Thoracic aorta (tissue), 2 donors: ENCODE data around the gene CNTNAP2. TPM values are rescaled to one million over a fixed set of nuclear protein-coding genes. Genes with fewer than 3 reads are reported as not detected.

Source experiments
- ATAC-seq: fragments of 150-250 bp; one replicate; pipeline ENCODE4 v1.8.0; 2017; ENCODE audit warnings: low read depth; ENCODE audit not compliant: insufficient number of reproducible peaks, low FRiP score
- DNase-seq: peaks from one replicate; pipeline ENCODE4 v3.0.0-alpha.2; 2020; ENCODE audit warnings: low spot score
- H3K27ac ChIP-seq, 2 donors: fragments of 200-600 bp; sonication (generic); 1 replicate in 1 of 2; 2 replicates in 1 of 2; pipeline ENCODE4 v1.5.1; 2016; ENCODE audit warnings: mild to moderate bottlenecking in 2 of 2, moderate library complexity in 2 of 2
- H3K27me3 ChIP-seq: fragments of 200-600 bp; sonication (generic); replicated peaks from 2 replicates; pipeline ENCODE4 v1.6.0; 2016; ENCODE audit warnings: mild to moderate bottlenecking; ENCODE audit not compliant: insufficient read depth
- H3K36me3 ChIP-seq: fragments of 200-600 bp; sonication (generic); one replicate; pipeline ENCODE4 v1.5.1; 2016
- H3K4me1 ChIP-seq, 2 donors: fragments of 200-600 bp; sonication (generic); 1 replicate in 1 of 2; 2 replicates in 1 of 2; pipeline versions ENCODE4 v1.5.1 to v1.6.0; 2016; ENCODE audit warnings: low read depth in 2 of 2, mild to moderate bottlenecking in 1 of 2; ENCODE audit not compliant: control insufficient read depth in 1 of 2
- H3K4me3 ChIP-seq: fragments of 200-600 bp; sonication (generic); 2 replicates; pipeline ENCODE4 v1.5.1; 2016; ENCODE audit warnings: mild to moderate bottlenecking
- H3K9me3 ChIP-seq: fragments of 200-600 bp; sonication (generic); 2 replicates; pipeline ENCODE4 v1.5.1; 2016
- total RNA-seq, 2 donors: library from RNA; depleted of rRNA; stranded (reverse); fragments of >200 nt; gene quantifications; one replicate each; pipeline versions ENCODE4 v1.1.0 to v1.2.3, GENCODE V29; 2016
- TF ChIP-seq, protein P1 (sequence below): fragments of 200-600 bp; sonication (generic); IDR thresholded peaks from one replicate; pipeline ENCODE4 v1.5.1; 2019; ENCODE audit warnings: antibody characterized with exemption

Gene CNTNAP2
- total RNA-seq, 2 donors from 2014 or later = not detected

DNA sequence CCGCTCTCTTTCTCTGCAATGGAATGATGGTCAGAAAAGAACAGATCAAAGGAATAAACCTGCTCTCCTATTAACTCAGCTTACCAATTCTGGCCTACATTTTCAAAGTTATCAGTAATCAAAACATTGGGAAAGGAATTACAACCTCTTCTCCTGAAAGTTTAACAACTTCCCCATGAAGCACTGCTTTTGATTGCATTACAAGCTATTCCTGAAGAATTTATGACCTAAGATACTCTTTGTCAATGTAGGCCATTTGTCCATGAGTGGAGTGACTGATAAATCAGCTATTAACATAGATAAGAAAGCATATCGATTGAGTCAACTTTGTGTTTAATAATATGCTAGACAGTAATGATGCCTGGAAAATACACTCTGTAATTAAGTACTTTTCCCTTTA is 2202.2 kb downstream of the CNTNAP2 start:
- Histone ChIP-seq H3K36me3 (no peaks in the 10 kb centered on the region), H3K4me3 (no peak overlapping the region), H3K27me3 (no peaks in the 10 kb centered on the region), H3K9me3 (no peaks in the 10 kb centered on the region), H3K27ac (no peak overlapping the region), H3K4me1 (no peaks in the 10 kb centered on the region)
- ATAC-seq = no peak
- TF ChIP-seq, protein P1, sequence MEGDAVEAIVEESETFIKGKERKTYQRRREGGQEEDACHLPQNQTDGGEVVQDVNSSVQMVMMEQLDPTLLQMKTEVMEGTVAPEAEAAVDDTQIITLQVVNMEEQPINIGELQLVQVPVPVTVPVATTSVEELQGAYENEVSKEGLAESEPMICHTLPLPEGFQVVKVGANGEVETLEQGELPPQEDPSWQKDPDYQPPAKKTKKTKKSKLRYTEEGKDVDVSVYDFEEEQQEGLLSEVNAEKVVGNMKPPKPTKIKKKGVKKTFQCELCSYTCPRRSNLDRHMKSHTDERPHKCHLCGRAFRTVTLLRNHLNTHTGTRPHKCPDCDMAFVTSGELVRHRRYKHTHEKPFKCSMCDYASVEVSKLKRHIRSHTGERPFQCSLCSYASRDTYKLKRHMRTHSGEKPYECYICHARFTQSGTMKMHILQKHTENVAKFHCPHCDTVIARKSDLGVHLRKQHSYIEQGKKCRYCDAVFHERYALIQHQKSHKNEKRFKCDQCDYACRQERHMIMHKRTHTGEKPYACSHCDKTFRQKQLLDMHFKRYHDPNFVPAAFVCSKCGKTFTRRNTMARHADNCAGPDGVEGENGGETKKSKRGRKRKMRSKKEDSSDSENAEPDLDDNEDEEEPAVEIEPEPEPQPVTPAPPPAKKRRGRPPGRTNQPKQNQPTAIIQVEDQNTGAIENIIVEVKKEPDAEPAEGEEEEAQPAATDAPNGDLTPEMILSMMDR = no peak
- DNase-seq = no peak

DNA sequence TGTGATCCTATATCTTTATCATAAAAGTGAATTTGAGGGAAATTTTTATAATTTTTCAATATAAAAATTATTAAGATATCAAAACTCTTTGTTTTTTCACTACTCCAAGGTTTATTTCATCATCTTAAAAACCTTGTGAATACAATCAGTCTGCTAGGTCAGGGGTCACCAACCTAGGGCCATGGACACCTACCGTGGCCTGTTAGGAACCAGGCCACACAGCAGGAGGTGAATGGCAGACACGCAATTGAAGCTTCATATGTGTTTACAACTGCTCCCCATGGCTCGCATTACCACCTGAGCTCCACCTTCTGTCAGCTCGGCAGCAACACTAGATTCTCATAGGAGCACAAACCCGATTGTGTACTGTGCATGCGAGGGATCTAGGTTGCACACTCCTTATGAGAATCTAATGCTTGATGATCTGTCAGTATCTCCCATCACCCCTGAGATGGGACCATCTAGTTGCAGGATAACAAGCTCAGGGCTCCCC is 2202.8 kb downstream of the CNTNAP2 start:
- Histone ChIP-seq H3K4me1 (no peaks in the 10 kb centered on the region), H3K27ac (no peak overlapping the region), H3K36me3 (no peaks in the 10 kb centered on the region), H3K4me3 (no peak overlapping the region), H3K9me3 (no peaks in the 10 kb centered on the region), H3K27me3 (no peaks in the 10 kb centered on the region)
- DNase-seq (no peak), ATAC-seq (no peak)
- TF ChIP-seq, protein P1 = no peak

DNA sequence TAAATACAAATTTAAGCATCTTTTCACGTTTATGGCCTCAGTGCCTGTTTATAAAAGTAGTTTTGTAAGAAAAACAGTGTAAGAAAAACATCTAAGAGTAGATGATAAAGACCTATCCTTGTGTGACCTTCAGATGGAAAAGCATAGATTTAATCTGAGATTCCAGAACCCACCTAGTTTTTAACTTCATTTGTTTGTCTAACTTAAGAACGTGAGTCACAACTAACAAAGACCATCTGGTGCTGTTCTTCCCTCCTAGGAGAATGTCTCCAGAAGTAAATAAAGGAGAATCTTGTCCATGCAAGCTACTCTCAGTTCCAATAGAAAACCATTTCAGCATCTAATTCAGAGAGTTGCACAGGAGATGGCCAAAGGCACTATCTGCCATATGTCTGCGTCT is 2208.6 kb downstream of the CNTNAP2 start:
- no peaks in the 10 kb centered on the region for H3K27me3 ChIP-seq
- no peak overlapping the region for H3K4me3 ChIP-seq
- no peaks in the 10 kb centered on the region for H3K36me3 ChIP-seq
- DNase-seq (no peak), ATAC-seq (no peak)
- H3K4me1 ChIP-seq = no peaks in the 10 kb centered on the region
- no peaks in the 10 kb centered on the region for H3K9me3 ChIP-seq
- H3K27ac ChIP-seq = no peak overlapping the region
- TF ChIP-seq, protein P1 = no peak

- no peak for ATAC-seq
- H3K27ac ChIP-seq = no peak overlapping the region
- no peaks in the 10 kb centered on the region for H3K4me1 ChIP-seq
- no peak for DNase-seq
- H3K9me3 ChIP-seq = no peaks in the 10 kb centered on the region
- no peaks in the 10 kb centered on the region for H3K36me3 ChIP-seq
- H3K27me3 ChIP-seq = no peaks in the 10 kb centered on the region
- TF ChIP-seq, protein P1 = no peak
- no peak overlapping the region for H3K4me3 ChIP-seq
These were observed 2210.8 kb downstream of the CNTNAP2 start for GRCh38 chr7:148327379-148327778.

GRCh38 chr7:148328906-148329305 is 2212.3 kb downstream of the CNTNAP2 start:
- Histone ChIP-seq H3K27ac (no peak overlapping the region), H3K4me3 (no peak overlapping the region), H3K4me1 (no peaks in the 10 kb centered on the region), H3K27me3 (no peaks in the 10 kb centered on the region), H3K36me3 (no peaks in the 10 kb centered on the region), H3K9me3 (no peaks in the 10 kb centered on the region)
- TF ChIP-seq, protein P1 = no peak
- ATAC-seq (no peak), DNase-seq (no peak)
